ENCODE data around the gene UBL4B.

UBL4B gene

DNA sequence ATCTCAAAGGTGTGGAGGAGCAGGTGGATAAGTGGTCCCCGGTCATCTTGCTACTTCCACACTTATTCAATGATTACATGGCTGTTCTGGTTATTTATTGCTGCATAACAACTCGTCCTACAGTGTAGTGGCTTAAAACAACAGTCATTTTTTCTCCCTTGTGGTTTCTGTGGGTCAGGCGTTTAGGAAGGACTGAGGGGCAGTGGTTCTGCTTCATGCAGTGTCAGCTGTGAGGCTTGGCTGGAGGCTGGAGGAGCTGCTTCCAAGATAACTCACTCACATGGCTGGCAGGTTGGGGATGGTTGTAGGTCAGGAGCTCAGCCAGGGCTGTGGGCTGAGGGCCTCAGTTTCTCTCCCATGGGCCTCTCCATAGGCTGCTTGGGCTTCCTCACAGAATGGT is 32.1 kb downstream of the UBL4B start:
- no peak for DNase-seq (ENCODE audit: low read depth, low spot score)
- no peak overlapping the region for H3K4me3 ChIP-seq (ENCODE audit: low read length)

- DNase-seq (ENCODE audit: low read depth, low spot score), result peak; percentile 21
- H3K4me3 ChIP-seq (ENCODE audit: low read length), result no peak overlapping the region
Measured at GRCh38 chr1:110148961-110149360, 36.7 kb downstream of the UBL4B start.

DNA sequence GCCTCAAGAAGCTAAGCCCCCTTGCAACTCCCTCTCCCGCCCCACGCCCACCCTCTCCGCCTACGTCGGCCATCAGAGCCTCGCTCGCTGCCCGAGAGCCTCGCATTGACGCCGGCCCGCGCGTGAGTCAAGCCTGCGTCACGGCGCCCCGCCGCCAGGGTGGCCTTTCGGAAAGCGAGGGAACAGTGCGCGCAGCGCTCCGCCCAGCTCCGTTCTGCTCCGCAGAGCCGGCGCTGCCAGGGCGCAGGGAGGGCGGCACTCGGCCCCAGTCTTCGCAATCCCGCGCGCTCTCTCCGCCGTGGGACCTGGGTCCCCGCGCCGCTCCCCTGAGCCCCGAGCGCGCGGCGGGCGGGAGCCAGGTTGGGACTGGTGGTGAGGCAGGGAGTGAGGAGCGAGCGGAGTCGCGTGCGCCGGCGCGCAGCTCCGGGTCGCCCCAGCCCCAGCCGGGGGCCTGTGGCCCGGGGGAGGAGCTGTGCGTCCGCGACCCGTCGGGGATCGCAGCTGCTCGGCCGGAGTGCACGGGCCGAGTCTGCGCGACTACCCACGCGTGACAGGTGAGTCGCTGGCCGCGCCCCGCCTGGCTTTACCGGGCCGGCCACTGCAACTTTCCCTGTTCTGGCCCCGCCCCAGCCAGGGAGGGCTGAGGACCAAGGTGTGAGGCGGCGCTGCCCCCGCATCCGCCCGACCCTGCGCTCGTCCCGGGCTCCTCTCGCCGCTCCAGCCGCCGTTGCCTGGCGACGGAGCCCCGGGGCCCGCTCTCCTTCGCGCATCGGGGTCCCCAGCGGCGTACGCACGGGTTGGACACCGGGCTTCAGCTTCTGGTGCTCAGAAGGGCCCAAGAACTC is 38.3 kb downstream of the UBL4B start, which contains the start of gene SLC6A17:
SLC6A17 (plus strand) TSS at position 165 of the 845 bp plus-strand sequence. CDS start 16,436 bp downstream, outside the sequence.
- DNase-seq (ENCODE audit: low read depth, low spot score), result no peak
- no peak within 1 kb of the TSS for H3K4me3 ChIP-seq (ENCODE audit: low read length)

DNA sequence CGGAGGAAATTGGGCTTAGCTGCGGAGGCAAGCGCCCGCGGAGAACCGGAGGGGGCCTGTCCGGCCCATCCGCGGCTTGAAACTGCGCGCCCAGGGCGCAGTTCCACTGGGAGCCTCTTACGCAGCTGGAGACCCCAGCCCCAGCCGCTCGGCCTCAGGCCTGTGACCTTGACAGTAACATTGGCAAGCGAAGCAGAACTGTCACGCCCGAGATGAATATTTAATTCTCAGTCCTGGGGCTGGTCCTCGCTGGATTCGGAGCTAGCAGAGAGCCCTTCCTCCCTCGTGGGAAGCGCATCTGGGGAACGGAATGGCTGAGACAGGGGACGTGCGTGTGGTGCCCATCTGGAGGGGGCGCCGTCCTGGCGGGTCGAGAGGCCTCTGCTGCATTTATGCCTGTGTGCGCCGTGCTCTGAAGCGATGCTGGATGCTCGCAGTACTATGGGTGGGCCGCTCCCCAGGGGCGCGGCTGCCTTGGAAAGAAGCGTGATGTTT is 39.0 kb downstream of the UBL4B start:
- no peak for DNase-seq (ENCODE audit: low read depth, low spot score)
- H3K4me3 ChIP-seq (ENCODE audit: low read length), result no peak overlapping the region

DNA sequence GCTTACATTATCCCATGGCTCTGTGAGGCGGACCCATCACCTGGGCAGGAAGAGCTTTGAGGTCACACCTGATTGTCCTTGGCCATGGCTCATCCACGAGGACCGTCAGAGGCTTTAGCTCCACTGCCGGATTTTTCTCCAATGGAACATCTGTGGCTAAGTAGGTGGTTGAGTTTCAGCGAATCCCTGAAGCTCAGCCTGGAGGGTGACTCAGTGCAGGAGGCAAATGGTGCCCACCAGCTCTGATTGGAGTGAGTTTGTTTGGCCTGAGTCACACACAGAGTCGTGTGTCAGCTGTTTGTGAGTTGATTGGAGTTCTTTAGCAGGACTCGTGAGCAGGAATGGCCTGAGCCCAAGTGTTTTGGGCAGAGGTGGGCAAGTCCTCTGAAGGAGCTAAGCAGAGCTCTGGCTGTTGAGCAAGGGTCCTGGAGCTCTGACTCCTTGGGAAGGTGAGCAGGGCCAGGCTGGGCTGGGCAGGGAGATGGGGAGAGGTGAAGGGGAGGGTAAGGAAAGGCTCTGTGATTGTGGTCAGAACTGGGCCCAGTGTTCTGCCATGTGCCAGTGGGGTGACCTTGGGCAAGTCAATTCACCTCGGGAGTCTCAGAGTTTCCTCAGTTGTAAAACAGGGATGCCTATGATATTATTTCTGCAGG is 40.0 kb downstream of the UBL4B start:
- DNase-seq (ENCODE audit: low read depth, low spot score), result no peak
- H3K4me3 ChIP-seq (ENCODE audit: low read length), result no peak overlapping the region

DNA sequence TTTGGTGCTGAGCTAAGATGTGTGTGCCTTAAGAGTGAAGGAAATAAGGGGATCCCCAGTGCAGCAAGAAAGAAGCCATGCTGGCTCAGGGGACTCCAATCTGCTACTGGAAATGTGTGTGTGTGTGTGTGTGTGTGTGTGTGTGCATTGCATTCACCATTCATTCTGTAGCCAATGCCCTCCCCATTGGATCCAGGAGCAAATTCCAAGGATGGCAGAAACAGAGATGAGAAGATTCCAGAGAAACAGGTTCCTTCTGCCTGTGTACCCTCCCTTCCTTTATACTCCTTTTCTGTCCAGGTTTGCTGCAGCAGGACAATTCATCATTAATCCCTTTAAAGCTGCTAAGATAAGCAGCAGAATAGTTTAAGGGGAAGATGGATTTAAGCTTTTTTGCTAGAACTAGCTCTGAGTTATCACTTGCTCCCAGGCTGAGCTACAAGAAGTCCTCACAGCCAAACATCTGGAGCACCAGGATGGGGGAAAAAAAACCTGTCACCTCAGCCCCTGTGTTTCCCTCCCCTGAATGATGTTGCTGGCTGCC is 41.2 kb downstream of the UBL4B start:
- DNase-seq (ENCODE audit: low read depth, low spot score), result no peak
- H3K4me3 ChIP-seq (ENCODE audit: low read length), result no peak overlapping the region

DNA sequence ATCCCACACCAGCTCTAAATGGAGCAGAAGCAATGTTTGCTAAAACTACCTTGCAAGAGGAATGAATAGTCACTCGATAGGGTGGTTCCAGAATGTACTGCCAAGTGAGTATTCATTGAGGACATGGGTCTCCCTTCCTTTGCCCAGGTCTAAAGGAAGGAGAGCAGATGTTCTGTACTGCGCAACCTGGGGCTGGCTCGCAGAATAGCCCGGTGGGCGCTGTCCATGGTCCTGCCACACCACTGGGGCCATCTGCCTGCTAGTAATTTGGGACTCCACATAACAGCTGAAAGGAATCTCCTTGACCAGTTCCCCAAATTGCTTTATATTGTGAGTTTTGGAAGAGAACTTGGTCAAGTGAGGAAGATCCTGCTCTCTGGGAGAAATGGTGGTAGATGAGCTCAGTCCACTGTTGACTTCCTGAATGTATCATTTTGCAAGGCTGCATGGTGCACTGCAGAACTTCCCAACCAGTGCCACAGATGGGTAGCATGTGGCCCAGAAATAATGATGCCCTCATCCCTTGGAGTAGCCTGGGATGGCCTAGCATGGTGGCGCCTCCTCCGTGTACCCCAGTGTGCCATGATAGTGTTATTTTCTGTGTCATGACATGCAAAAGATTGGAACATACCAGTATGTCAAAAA is 43.8 kb downstream of the UBL4B start:
- H3K4me3 ChIP-seq (ENCODE audit: low read length), result no peak overlapping the region
- no peak for DNase-seq (ENCODE audit: low read depth, low spot score)

- H3K4me3 ChIP-seq (ENCODE audit: low read length), result no peak overlapping the region
- no peak for DNase-seq (ENCODE audit: low read depth, low spot score)
Measured at GRCh38 chr1:110158261-110158660, 46.0 kb downstream of the UBL4B start.

- DNase-seq (ENCODE audit: low read depth, low spot score), result no peak
- no peak overlapping the region for H3K4me3 ChIP-seq (ENCODE audit: low read length)
Measured at GRCh38 chr1:110159168-110159567, 46.9 kb downstream of the UBL4B start.

GRCh38 chr1:110160538-110161100 is 48.4 kb downstream of the UBL4B start:
- DNase-seq (ENCODE audit: low read depth, low spot score), result peak; percentile 24
- no peak overlapping the region for H3K4me3 ChIP-seq (ENCODE audit: low read length)

DNA sequence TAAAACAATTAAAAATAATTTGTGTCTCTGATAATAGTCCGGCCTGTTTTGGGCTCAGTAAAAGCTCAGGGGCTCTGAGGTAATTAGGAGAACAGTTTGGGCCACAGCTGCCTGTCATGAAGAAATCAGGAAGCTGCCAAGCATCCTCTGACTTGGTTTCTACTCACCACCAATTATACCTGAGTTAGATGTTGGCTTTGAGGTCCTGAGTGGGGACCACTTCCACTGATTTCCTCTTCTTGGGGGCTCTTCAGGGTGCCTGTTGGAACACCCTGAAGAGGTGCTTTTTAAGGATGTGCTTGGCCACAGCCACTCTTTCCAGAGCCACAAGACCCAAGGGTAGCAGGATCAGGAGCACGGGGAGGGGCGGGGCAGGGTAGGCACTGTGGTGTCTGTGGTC is 48.9 kb downstream of the UBL4B start:
- H3K4me3 ChIP-seq (ENCODE audit: low read length), result no peak overlapping the region
- no peak for DNase-seq (ENCODE audit: low read depth, low spot score)

- no peak for DNase-seq (ENCODE audit: low read depth, low spot score)
- no peak overlapping the region for H3K4me3 ChIP-seq (ENCODE audit: low read length)
Measured at GRCh38 chr1:110161849-110162248, 49.6 kb downstream of the UBL4B start.
